IPS DF 6.9 (cell line): ENCODE measurements around the gene RPS6KA3.
"Not testable (repeated sequence)": the region's sequence is repeated elsewhere in the genome, so short reads cannot be mapped to it uniquely, and the experiment has no call there.

ENCODE experiments used
- DNase-seq: peaks from one replicate; pipeline ENCODE4 v3.0.0-alpha.2; 2013; ENCODE audit warnings: low read depth, low spot score
- H3K27ac ChIP-seq: one replicate; pipeline ENCODE4 v1.5.1; 2013; ENCODE audit warnings: low read length, control low read depth
- H3K27me3 ChIP-seq: 2 replicates; pipeline ENCODE4 v1.6.1; 2013; ENCODE audit warnings: mild to moderate bottlenecking, low read length; ENCODE audit not compliant: control insufficient read depth, insufficient read depth
- H3K36me3 ChIP-seq: 2 replicates; pipeline ENCODE4 v1.6.1; 2013; ENCODE audit warnings: low read length; ENCODE audit not compliant: control insufficient read depth, insufficient read depth
- H3K4me1 ChIP-seq: 2 replicates; pipeline ENCODE4 v1.6.1; 2013; ENCODE audit warnings: low read length; ENCODE audit not compliant: control insufficient read depth, insufficient read depth
- H3K4me3 ChIP-seq: 2 replicates; pipeline ENCODE4 v1.5.1; 2013; ENCODE audit warnings: mild to moderate bottlenecking, low read length
- H3K9me3 ChIP-seq: 2 replicates; pipeline ENCODE4 v1.6.1; 2013; ENCODE audit warnings: low read length, inconsistent platforms; ENCODE audit not compliant: control insufficient read depth, insufficient read depth
- WGBS: extraction: QIAGEN DNeasy Blood & Tissue Kit; methylation state at CpG from one replicate; pipeline ENCODE4 v1.1.7; 2013; ENCODE audit warnings: mixed read lengths, missing lambda C conversion rate; ENCODE audit not compliant: insufficient read length, insufficient coverage; 5-methylcytosine and 5-hydroxymethylcytosine counted together

RPS6KA3 gene

DNA sequence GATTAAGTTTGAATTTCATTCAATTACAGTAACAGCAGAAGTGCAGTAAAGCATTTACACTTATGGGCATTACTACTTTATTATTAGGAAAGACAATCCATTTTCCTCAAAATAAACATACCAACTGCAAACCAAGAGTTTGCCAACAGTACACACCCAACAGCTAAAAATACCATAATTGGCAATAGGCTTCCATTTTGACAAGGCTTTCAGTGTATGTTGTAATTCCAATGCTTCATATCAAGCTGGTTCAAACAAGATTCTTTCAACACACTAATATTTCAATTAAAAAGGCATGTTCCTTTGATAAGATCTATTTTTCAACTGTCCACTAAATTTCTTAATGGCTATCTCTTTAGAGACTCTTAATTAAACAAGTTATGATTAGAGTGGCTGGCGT is 137.2 kb downstream of the RPS6KA3 start:
- H3K4me1 ChIP-seq = no peaks in the 10 kb centered on the region
- H3K4me3 ChIP-seq = no peak overlapping the region
- peaks cover 2% of the 10 kb centered on the region; the same call in 1 of the 2 replicates for H3K36me3 ChIP-seq
- whole genome bisulfite sequencing = no CpG with 5 or more reads among the region's 1 CpG
- H3K27ac ChIP-seq = no peak overlapping the region
- DNase-seq = no peak
- H3K27me3 ChIP-seq = no peaks in the 10 kb centered on the region
- H3K9me3 ChIP-seq = no peaks in the 10 kb centered on the region

DNA sequence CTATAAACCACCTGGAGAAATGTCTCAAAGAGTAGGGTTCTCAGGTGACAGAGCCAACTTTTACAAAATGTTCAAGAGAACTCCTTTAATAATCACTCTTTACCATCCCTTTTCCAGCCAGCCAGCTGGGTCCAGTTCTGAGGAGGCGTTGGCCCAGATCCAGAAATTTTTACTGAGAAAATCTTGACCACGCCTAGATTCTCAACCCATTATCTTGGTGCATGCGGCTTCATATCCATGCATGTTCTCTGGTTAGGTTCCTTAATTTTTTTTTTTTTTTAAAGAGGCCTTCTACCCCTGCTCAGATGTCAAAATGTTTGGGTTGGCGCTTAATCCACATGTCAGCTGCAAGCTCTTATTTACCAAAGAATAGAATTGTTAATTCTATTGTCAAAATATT is 138.0 kb downstream of the RPS6KA3 start:
- no peak overlapping the region for H3K4me3 ChIP-seq
- WGBS = no CpG with 5 or more reads among the region's 4 CpGs
- no peaks in the 10 kb centered on the region for H3K4me1 ChIP-seq
- no peak for DNase-seq
- H3K9me3 ChIP-seq = no peaks in the 10 kb centered on the region
- H3K27me3 ChIP-seq = no peaks in the 10 kb centered on the region
- no peak overlapping the region for H3K27ac ChIP-seq
- H3K36me3 ChIP-seq = peaks cover 2% of the 10 kb centered on the region; the same call in 1 of the 2 replicates

DNA sequence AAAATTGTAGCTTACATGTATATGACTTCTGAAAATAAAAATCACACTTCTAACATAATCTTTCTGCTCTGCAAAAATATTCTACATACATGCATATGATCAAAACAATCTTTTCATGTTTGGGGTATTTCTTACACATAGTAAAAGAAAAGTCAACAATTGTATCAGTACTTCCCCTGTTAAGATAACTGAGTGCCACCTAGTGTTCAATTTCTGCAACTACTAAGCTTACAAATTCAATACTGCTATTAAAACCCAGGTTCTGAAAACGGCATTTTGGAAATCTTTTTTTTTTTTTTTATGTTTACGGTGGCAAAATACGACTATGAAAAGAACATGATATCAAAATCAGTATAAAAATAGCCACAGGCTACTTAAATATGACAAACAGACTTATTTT is 139.3 kb downstream of the RPS6KA3 start:
- not testable (repeated sequence) for H3K36me3 ChIP-seq, H3K4me1 ChIP-seq, H3K4me3 ChIP-seq, H3K27me3 ChIP-seq, H3K27ac ChIP-seq, H3K9me3 ChIP-seq, DNase-seq
- no CpG with 5 or more reads among the region's 3 CpGs for WGBS

DNA sequence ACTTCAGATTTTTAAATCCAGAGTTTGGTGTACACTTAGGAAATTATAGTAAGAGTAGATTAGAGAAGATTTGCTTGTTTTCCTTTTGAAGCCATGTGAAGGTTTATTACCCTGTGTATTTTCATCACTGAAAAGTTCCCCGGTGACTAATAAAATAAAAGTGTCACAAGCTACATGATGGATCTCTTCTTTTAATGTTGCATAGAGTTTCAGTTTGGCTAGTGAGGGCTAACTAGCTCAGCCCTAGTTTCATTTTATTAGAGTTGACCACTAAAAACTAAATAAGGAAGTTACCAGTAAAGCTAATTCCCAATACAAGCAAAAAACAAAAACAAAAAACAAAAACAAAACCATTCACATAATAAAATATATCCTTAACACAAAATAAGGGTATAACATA is 139.9 kb downstream of the RPS6KA3 start:
- H3K9me3 ChIP-seq, H3K36me3 ChIP-seq, H3K27me3 ChIP-seq, H3K4me3 ChIP-seq, H3K27ac ChIP-seq, DNase-seq, H3K4me1 ChIP-seq: not testable (repeated sequence)
- WGBS = no CpG with 5 or more reads among the region's 1 CpG

DNA sequence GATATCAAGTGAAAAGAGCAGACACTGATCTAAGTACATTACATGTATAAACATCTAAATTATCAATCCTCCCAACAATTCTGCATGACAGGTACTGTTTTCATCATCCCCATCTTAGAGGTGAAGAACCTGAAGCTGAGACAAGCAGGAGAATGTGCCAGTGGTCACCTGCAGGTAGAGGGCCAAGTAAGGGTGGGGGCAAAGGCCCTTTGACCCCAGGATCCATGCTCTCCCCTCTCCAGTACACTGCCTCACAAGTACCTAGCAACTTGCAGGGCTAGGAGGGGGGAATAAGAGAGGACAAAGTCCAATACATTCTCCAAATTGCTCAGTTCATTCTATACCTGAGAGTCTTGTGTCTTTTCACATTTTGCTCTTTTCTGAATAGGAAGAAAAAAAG is 141.7 kb downstream of the RPS6KA3 start:
- Histone ChIP-seq H3K27me3 (no peaks in the 10 kb centered on the region), H3K4me3 (no peak overlapping the region), H3K4me1 (no peaks in the 10 kb centered on the region), H3K36me3 (no peaks in the 10 kb centered on the region), H3K27ac (no peak overlapping the region), H3K9me3 (no peaks in the 10 kb centered on the region)
- no peak for DNase-seq

DNA sequence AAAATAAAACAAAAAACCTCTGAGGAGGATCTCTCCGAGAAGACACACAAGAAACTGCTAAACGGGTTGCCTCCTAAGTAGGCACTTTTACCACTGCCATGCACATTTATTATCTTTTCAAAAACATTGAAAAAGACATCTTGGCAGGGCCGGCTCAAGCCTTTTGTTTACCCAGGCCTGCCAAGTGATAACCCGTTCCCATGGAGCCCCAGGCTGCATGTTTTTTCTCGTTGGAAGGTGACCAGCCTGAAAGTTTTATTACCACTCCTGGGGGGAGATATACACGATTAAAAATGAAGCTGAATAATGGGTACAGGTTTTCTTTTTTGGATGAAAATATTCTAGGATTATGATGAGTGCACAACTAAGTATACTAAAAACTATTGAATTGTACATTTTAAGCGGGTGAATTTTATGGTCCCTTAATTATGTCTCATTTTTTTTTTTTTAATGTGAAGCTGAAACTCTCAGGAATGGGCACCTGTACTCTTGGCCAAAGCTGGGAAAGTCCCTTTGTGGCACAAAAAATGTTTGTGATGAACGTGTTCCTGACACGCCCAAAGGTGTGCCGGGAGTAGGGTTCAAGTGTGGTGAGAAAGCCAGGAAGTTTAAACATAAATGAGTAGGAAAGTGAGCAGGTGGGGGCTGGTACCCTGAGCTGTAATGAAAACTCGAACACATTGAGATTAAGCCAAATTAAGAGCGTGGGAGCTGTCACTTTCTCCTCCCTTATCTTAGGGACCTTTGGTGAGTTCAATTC is 148.5 kb downstream of the RPS6KA3 start:
- Histone ChIP-seq H3K4me3 (no peak overlapping the region), H3K27me3 (no peaks in the 10 kb centered on the region; the same call in 1 of the 2 replicates), H3K36me3 (no peaks in the 10 kb centered on the region), H3K27ac (no peak overlapping the region), H3K9me3 (no peaks in the 10 kb centered on the region), H3K4me1 (peaks cover 3% of the 10 kb centered on the region; the same call in 1 of the 2 replicates)
- DNase-seq = no peak
- no CpG with 5 or more reads among the region's 12 CpGs for WGBS

DNA sequence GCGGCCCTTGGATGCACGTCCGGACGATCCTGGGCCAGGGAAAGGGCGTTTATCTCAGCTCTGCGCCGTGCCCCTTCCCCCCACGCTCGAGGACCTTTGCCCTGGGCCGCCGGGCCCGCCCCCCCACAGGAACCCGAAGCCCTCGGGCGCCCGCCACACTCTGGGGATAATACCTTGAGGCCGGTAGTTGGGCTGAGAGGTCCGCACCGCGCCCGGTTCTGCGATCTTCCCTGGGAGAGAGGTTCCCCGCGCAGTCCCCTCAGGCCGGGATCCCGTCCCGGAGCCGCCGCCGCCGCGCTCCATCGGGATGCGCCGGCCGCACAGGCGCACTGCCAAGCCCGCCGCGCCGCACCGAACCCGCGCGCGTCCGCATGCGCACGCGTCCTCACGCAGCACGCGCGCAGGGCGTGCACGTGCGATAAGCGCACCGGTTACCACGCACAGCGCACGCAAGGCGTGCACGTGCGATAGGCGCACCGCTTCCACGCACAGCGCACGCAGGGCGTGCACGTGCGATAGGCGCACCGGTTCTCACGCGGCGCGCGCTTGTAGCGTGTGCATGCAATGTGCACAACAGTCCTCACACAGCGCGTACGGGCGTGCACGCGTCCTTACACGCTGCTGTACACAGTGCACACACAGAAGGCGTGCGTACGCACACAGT is 150.0 kb downstream of the RPS6KA3 start, which contains the start of gene MAP7D2:
Gene MAP7D2 (minus strand): TSS at position 331 of the 664 bp plus-strand sequence. CDS start 28 bp downstream, at position 303.
- peak within 1 kb of the TSS; percentile 0; the same call in 1 of the 2 replicates for H3K4me3 ChIP-seq

DNA sequence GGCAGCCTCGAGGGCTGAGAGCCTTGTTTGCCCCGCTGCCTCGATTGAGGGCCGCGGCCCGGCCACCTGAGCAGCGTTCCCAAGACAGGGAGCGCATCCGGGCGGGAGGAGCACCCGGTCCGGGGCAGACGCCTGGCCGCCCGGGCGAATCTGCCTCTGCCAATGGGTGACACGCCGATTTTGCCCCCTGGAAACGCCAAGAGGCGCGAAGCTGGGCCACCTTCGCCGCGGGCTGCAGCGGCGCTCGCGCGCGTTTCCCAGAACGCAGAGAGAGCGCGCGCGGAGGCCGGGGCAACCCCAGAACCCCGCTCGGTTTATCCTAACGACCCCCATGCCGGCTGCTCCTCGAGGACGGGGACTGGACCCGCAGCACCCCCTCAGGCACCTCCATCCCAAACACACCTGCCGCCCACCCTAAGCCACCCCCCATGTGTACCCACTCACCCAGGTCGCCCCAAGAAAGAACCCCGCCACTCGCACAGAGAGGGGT is 150.6 kb downstream of the RPS6KA3 start:
- Histone ChIP-seq H3K36me3 (no peaks in the 10 kb centered on the region), H3K9me3 (no peaks in the 10 kb centered on the region), H3K4me3 (peak overlapping the region; percentile 0; the same call in 1 of the 2 replicates), H3K27ac (no peak overlapping the region), H3K27me3 (no peaks in the 10 kb centered on the region; the same call in 1 of the 2 replicates), H3K4me1 (peaks cover 3% of the 10 kb centered on the region; the same call in 1 of the 2 replicates)
- WGBS = no CpG with 5 or more reads among the region's 47 CpGs
- DNase-seq = no peak

More for the DNA sequence above, 150.0 kb downstream of the RPS6KA3 start, which contains the start of gene MAP7D2:
- no peak for DNase-seq
- no peaks in the 10 kb centered on the region for H3K36me3 ChIP-seq
- H3K9me3 ChIP-seq = no peaks in the 10 kb centered on the region
- peaks cover 3% of the 10 kb centered on the region; the same call in 1 of the 2 replicates for H3K4me1 ChIP-seq
- WGBS = no CpG with 5 or more reads among the region's 91 CpGs
- H3K27me3 ChIP-seq = no peaks in the 10 kb centered on the region; the same call in 1 of the 2 replicates
- H3K27ac ChIP-seq = no peak within 1 kb of the TSS

DNA sequence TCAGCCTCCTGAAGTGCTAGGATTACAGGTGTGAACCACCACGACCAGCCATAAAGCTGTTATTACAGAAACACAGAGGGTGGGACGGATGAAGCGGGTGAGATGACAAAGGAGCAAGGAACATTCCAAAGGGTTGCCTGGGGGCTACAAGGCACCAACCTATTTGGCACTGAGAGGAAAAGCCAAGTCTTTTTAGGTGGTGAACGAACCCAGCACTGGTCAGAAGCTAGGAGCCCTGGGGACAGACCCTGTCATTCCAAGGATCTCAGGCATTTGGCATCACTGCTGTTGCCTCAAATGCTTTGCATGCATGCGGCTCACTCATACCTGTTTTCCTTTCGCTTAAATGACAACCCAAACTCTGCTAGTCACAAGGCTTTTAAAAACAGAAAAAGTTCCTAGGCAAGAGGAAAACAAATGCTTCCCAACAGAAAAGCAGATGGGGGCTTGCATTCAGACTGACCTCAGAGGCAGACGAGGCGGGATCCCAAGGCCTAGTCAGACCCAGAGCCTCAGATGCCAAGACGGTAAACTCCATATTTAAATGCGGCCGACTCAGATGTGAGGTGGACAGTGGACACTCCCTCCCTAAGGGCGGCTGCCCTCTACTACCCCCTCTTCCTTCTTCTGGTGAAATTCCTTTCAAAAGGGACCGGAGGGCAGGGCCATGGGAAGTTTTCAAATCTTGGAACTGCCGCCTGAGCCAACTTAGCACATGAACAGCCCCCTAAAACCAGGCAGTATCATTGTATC is 154.5 kb downstream of the RPS6KA3 start:
- no CpG with 5 or more reads among the region's 14 CpGs for WGBS
- Histone ChIP-seq H3K9me3 (no peaks in the 10 kb centered on the region), H3K4me1 (peaks cover 3% of the 10 kb centered on the region; the same call in 1 of the 2 replicates), H3K27ac (no peak overlapping the region), H3K36me3 (no peaks in the 10 kb centered on the region), H3K4me3 (no peak overlapping the region), H3K27me3 (no peaks in the 10 kb centered on the region; the same call in 1 of the 2 replicates)
- no peak for DNase-seq

DNA sequence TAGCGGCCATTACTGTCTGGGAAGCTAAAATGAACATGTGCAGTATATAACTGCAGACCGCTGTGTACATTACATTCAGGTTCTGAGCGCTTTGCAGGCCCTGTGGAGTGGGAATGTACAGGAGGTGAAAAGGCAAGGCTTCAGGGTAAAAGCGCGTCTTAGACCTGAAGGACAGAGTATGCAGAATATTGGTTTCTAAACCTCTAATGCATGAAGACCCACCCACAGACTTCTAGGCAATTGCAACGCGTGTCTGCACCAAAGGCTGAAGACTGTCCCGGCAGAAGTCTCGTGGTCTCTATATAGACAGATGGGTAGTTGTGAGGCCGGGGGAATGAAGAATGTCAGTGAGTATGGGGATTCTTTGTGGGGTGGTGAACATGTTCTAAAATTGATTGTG is 155.4 kb downstream of the RPS6KA3 start:
- Histone ChIP-seq H3K27ac (no peak overlapping the region), H3K4me3 (no peak overlapping the region), H3K9me3 (no peaks in the 10 kb centered on the region), H3K4me1 (no peaks in the 10 kb centered on the region), H3K36me3 (no peaks in the 10 kb centered on the region), H3K27me3 (no peaks in the 10 kb centered on the region; the same call in 1 of the 2 replicates)
- DNase-seq = no peak
- WGBS = no CpG with 5 or more reads among the region's 10 CpGs
